Measurements from ENCODE around the gene PPM1H.

The PPM1H gene

DNA sequence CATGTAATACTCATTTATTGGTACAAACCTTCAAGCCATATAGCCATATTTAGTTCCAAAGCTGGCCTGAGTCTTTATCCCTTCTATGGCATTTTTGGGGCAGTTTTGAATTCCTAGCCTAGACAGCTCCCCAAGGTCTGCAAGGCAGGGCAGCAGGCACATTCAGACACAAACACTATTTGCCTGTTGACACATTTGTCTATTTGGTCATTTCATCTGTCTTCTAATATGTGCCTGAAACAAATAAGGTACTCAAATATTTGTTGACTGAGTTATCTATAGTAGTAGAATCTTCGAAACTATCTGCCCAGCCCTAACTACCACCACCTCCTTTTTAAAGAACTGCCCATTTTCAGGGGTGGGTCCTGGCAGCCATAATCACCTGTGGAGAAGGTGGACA is 9.3 kb downstream of the PPM1H start:
- TF ChIP-seq, protein P1, sequence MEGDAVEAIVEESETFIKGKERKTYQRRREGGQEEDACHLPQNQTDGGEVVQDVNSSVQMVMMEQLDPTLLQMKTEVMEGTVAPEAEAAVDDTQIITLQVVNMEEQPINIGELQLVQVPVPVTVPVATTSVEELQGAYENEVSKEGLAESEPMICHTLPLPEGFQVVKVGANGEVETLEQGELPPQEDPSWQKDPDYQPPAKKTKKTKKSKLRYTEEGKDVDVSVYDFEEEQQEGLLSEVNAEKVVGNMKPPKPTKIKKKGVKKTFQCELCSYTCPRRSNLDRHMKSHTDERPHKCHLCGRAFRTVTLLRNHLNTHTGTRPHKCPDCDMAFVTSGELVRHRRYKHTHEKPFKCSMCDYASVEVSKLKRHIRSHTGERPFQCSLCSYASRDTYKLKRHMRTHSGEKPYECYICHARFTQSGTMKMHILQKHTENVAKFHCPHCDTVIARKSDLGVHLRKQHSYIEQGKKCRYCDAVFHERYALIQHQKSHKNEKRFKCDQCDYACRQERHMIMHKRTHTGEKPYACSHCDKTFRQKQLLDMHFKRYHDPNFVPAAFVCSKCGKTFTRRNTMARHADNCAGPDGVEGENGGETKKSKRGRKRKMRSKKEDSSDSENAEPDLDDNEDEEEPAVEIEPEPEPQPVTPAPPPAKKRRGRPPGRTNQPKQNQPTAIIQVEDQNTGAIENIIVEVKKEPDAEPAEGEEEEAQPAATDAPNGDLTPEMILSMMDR (IDR thresholded peaks at IDR 0.05; ENCODE audit: low read depth, low read length) = no peak
- Histone ChIP-seq H3K9ac (ENCODE audit: low read length) (no peak overlapping the region), H4K20me1 (ENCODE audit: insufficient read depth, low read length) (peaks cover 4% of the 10 kb centered on the region; the same call in 1 of the 2 replicates), H3K79me2 (ENCODE audit: low read length) (no peaks in the 10 kb centered on the region), H3K4me2 (ENCODE audit: low read length) (no peak overlapping the region), H3K4me1 (ENCODE audit: low read length) (peaks cover 5% of the 10 kb centered on the region; the same call in 1 of the 2 replicates), H3K27me3 (ENCODE audit: low read depth, low read length) (peaks cover 4% of the 10 kb centered on the region; the same call in 1 of the 2 replicates), H3K36me3 (replicated peaks; ENCODE audit: low read depth, low read length) (no peaks in the 10 kb centered on the region), H3K27ac (ENCODE audit: low read length) (no peak overlapping the region), H2AFZ (ENCODE audit: low read depth, low read length) (no peak overlapping the region), H3K9me3 (ENCODE audit: insufficient read depth, low read length) (no peaks in the 10 kb centered on the region), H3K4me3 (ENCODE audit: low read length) (no peak overlapping the region)

DNA sequence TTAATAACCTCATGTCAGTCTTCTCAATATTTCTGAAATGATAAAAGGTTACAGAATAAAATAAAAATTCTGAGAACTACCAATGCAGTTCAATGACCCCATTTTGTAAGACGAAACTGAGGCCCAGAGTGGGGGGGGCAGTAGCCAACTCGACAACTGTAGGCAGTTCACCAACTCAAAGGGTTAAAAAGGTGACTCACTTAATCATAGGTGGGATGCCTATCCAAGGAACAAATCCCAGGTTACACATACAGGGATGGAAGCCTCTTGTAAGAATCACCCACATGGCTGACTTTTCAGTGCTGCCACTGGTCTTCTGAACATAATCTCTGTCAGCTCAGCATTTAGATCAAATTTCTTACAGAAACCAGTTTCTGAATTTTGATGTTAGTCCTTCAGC is 10.9 kb downstream of the PPM1H start:
- Histone ChIP-seq H3K27ac (ENCODE audit: low read length) (no peak overlapping the region), H3K4me3 (ENCODE audit: low read length) (no peak overlapping the region), H3K9ac (ENCODE audit: low read length) (no peak overlapping the region), H3K4me1 (ENCODE audit: low read length) (no peaks in the 10 kb centered on the region), H4K20me1 (ENCODE audit: insufficient read depth, low read length) (no peaks in the 10 kb centered on the region), H3K9me3 (ENCODE audit: insufficient read depth, low read length) (no peaks in the 10 kb centered on the region), H3K36me3 (replicated peaks; ENCODE audit: low read depth, low read length) (no peaks in the 10 kb centered on the region), H3K27me3 (ENCODE audit: low read depth, low read length) (no peaks in the 10 kb centered on the region), H3K79me2 (ENCODE audit: low read length) (no peaks in the 10 kb centered on the region), H3K4me2 (ENCODE audit: low read length) (no peak overlapping the region), H2AFZ (ENCODE audit: low read depth, low read length) (no peak overlapping the region)
- TF ChIP-seq, protein P1 (IDR thresholded peaks at IDR 0.05; ENCODE audit: low read depth, low read length) = no peak
- TF ChIP-seq EZH2phosphoT487 (IDR thresholded peaks at IDR 0.05; ENCODE audit: low read depth) = no peak

DNA sequence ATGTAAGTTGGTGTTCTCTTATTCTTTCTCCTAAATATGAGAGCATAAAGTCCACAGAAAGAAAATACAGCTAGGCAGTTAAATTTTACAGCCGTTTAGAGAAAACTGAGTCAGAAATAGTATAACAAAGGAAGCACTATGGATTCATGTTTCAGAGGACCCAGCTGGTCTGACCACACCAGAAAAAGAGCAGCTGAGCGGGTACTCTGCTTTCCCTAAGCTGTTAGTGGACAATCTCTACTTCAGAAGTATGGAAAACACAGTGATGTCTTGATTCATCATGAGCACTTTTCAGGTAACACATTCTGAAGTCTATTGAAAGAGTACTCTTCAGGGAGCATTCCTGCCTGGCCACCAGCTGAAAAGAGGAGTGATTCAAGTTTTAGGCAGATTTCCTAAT is 12.4 kb downstream of the PPM1H start:
- Histone ChIP-seq H3K27me3 (ENCODE audit: low read depth, low read length) (no peaks in the 10 kb centered on the region), H3K79me2 (ENCODE audit: low read length) (no peaks in the 10 kb centered on the region), H4K20me1 (ENCODE audit: insufficient read depth, low read length) (no peaks in the 10 kb centered on the region), H3K36me3 (replicated peaks; ENCODE audit: low read depth, low read length) (no peaks in the 10 kb centered on the region), H3K4me1 (ENCODE audit: low read length) (no peaks in the 10 kb centered on the region), H3K9me3 (ENCODE audit: insufficient read depth, low read length) (no peaks in the 10 kb centered on the region), H3K9ac (ENCODE audit: low read length) (no peak overlapping the region), H3K4me2 (ENCODE audit: low read length) (no peak overlapping the region), H3K4me3 (ENCODE audit: low read length) (no peak overlapping the region), H3K27ac (ENCODE audit: low read length) (no peak overlapping the region), H2AFZ (ENCODE audit: low read depth, low read length) (no peak overlapping the region)
- TF ChIP-seq, protein P1 (IDR thresholded peaks at IDR 0.05; ENCODE audit: low read depth, low read length) = no peak
- no peak for TF ChIP-seq EZH2phosphoT487 (IDR thresholded peaks at IDR 0.05; ENCODE audit: low read depth)

DNA sequence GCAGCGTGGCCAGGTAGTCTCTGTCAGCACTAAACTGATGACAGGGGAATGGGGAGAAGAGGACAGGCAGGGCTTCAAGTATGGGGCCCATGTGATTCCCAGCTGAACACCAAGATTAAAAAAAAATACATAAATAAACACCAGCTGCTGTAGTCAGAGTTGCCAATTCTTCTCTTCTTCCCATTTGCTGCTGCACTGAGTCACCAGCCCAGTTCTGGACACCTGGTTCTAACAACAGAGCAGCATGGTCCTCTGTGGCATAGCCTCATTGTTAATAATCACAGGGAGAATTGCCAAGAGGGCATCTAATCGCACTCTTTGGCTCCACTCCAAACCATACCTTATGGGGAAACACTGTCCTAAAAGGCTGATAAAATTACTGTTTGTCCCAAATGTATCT is 15.1 kb downstream of the PPM1H start:
- no peaks in the 10 kb centered on the region for H3K27me3 ChIP-seq (ENCODE audit: low read depth, low read length)
- no peak overlapping the region for H3K4me3 ChIP-seq (ENCODE audit: low read length)
- no peaks in the 10 kb centered on the region for H3K36me3 ChIP-seq (replicated peaks; ENCODE audit: low read depth, low read length)
- no peaks in the 10 kb centered on the region for H3K79me2 ChIP-seq (ENCODE audit: low read length)
- no peak overlapping the region for H3K4me2 ChIP-seq (ENCODE audit: low read length)
- H3K27ac ChIP-seq (ENCODE audit: low read length) = no peak overlapping the region
- no peak overlapping the region for H2AFZ ChIP-seq (ENCODE audit: low read depth, low read length)
- H4K20me1 ChIP-seq (ENCODE audit: insufficient read depth, low read length) = no peaks in the 10 kb centered on the region
- no peaks in the 10 kb centered on the region for H3K4me1 ChIP-seq (ENCODE audit: low read length)
- no peak overlapping the region for H3K9ac ChIP-seq (ENCODE audit: low read length)
- H3K9me3 ChIP-seq (ENCODE audit: insufficient read depth, low read length) = no peaks in the 10 kb centered on the region
- TF ChIP-seq EZH2phosphoT487 (IDR thresholded peaks at IDR 0.05; ENCODE audit: low read depth) = no peak
- TF ChIP-seq, protein P1 (IDR thresholded peaks at IDR 0.05; ENCODE audit: low read depth, low read length) = no peak

Measured in OCI-LY3 (cell line).